Head of caudate nucleus (tissue), 42 donors: ENCODE measurements around the gene GMPPA.

Source experiments
- DNase-seq, 42 donors: peaks; one replicate each; pipeline versions ENCODE4 v3.0.0 to v3.0.0-alpha.2; 2020 to 2021; ENCODE audit warnings: mixed read lengths in 7 of 42
- intact Hi-C: fragments of 100-400 bp; cut with DNase I; formaldehyde crosslinking; loops from one replicate; pipeline ENCODE4 v1.15.0; 2022

Gene GMPPA

DNA sequence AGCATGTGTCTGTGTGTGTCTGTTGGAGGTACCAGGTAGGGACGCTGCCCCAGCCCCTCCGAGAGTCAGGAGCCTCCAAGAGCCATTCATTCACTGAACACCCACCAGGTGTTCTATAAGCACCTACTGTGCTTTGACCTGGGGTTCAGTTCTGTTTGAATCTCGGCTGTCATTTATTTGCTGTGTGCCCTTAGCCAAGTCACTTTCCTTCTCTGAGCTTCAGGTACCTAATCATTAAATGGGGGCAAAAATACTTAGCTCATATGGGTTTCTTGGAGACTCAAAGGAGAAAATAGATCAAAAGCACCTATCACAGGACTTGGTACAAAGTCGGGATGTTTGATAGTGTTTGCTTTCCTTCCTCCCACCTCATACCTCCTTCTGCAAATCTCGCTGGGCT is 28.8 kb downstream of the GMPPA start:
- no peak for DNase-seq
- intact Hi-C loops = loop anchor here (5.0 kb wide), 1 partner anchor 120 kb away; no protein-coding TSS in a partner anchor

DNA sequence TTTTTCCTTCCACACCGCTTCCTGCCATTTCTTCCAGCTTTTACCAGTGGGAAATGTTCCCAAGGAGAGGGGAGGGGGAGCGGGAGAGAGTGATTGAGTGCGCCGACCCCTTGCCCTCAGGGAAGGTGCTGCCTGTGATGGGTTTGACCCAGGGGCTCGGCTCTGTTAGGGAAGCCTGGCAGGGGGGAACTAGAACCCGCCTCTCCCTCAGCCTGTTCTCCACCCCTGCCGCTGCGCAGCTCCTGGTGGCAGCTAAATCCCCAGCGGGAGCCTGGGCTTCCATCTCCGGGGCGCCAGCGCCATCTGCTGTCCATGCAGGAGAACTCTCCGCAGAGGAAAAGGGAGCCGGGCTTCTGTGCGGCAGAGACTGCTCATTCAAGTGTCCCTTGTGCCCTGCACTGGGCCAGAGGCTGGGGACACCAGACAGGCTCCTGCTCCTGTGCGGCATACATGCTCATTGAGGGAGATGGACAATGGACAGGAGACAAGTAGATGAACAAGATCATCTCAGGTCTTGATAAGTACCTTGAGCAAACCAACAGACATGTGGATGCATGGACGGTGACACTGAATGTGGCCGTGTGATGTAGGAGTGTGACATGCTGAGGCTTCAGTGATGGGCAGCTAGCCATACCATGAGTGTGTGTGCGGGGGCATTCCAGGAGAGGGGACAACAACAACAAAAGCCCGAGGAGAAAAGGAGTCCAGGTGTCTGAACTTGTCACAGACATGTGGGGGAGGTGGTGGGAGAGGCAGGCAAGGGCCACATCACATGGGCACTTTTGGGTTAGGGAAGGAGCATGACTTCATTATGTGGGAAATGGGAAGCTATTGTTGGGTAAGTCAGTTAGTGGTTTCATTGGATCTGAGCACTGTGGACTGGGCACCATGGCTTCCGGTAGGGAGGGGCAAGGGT is 31.6 kb downstream of the GMPPA start:
- intact Hi-C loops = loop anchor here (5.0 kb wide), 1 partner anchor 53 kb away; no protein-coding TSS in a partner anchor
- peak; percentile 70 to 96 (median 90) for DNase-seq

DNA sequence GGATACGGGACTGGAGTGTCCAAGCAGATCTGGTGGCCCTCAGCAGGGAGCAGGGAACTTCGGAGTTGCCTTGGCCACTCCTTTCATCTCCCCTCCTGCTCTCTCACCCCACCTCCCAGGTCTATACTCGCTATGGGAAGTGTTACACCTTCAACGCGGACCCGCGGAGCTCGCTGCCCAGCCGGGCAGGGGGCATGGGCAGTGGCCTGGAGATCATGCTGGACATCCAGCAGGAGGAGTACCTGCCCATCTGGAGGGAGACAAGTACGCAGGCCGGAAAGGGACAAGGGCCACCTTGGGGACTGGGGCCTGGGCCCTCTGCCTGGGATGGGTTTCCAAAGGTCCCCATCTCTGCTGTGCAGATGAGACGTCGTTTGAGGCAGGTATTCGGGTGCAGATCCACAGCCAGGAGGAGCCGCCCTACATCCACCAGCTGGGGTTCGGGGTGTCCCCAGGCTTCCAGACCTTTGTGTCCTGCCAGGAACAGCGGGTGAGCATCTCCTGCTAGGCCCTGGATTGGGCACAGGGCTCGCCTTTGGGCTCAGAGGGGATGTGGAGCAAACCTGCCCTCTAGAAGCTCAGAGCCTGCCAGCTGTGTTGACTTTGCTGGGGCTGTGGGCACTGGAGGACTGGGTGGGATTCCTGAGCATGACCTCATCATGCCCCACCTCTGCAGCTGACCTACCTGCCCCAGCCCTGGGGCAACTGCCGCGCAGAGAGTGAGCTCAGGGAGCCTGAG is 33.1 kb downstream of the GMPPA start:
- intact Hi-C loops = loop anchor here (5.0 kb wide), 1 partner anchor 55 kb away; no protein-coding TSS in a partner anchor
- no peak for DNase-seq

DNA sequence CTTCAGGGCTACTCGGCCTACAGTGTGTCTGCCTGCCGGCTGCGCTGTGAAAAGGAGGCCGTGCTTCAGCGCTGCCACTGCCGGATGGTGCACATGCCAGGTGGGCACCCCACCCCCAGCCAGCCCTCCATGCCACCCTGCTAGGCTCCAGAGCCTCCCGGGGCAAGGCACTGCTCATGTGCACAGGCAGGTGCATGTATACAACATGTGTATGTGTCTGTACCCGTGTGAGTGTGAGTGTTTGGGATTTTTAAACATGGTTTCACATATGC is 33.6 kb downstream of the GMPPA start:
- no peak for DNase-seq
- intact Hi-C loops = loop anchor here (5.0 kb wide), 1 partner anchor 55 kb away; no protein-coding TSS in a partner anchor

DNA sequence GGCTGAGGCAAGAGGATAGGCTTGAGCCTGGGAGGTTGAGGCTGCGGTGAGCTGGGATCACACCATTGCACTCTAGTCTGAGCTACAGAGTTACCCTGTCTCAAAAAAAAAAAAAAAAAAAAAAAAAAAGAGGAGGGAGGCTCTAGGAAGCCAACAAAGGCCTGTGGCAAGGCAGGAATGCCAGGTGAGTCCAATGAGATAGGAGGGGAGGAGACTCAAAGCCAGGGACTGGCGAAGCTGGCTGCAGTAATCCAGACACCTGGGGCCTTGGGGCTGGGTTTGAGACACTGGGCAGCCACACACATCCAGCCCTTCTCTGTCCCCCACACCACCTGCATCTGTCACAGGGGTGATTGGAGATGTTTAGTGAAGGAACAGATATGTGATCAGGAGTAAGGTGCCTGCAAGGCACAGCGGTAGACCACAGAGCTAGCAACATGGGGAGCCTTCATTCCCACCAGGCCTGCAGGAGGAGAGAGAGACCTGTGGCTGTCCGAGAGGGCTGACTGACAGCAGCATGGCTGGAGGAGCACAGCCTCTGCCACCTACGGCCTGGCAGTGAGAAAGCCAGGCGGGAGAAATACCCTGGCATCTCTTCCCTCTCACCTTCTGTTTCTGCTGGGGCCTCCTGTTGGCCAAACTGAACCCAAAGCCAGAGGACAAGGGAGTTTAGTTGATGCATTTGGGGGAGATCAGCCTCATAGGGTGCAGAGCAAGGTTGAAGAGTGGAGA is 35.4 kb downstream of the GMPPA start:
- intact Hi-C loops = loop anchor here (5.0 kb wide), 1 partner anchor 57 kb away; no protein-coding TSS in a partner anchor
- no peak for DNase-seq

DNA sequence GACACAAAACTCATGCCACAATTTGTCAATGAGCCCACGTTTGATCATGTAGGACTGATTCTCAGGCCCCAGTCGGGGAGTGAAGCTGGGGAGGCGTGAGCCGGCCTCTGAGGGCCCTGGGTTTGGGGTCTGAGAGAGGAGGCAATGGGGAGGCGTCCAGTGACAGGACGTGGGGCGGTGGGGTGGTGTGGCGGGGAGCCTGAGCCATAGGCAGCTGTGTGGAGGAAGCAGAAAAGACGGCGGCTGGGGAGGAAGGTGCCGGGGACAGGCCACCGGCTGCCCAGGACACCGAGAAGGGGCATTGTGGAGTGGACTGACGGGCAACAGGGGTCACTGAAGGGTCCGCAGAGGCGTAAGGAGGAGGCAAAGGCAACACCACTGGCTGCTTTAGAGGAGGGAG is 37.7 kb downstream of the GMPPA start:
- intact Hi-C loops = no loop called here
- DNase-seq = no peak

DNA sequence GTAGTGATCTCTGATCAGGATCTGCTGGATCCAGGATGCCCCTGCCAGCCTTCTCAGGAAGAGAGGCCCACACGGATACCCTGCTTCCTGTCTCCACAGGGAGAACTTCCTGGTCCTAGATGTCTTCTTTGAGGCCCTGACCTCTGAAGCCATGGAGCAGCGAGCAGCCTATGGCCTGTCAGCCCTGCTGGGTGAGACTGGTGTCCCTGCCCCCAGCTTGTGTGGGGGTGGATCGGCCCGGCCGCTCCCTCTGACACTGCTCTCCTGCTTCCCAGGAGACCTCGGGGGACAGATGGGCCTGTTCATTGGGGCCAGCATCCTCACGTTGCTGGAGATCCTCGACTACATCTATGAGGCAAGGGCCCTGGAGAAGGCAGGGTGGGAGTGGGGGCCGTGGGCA is 38.3 kb downstream of the GMPPA start:
- intact Hi-C loops = no loop called here
- DNase-seq = no peak

DNA sequence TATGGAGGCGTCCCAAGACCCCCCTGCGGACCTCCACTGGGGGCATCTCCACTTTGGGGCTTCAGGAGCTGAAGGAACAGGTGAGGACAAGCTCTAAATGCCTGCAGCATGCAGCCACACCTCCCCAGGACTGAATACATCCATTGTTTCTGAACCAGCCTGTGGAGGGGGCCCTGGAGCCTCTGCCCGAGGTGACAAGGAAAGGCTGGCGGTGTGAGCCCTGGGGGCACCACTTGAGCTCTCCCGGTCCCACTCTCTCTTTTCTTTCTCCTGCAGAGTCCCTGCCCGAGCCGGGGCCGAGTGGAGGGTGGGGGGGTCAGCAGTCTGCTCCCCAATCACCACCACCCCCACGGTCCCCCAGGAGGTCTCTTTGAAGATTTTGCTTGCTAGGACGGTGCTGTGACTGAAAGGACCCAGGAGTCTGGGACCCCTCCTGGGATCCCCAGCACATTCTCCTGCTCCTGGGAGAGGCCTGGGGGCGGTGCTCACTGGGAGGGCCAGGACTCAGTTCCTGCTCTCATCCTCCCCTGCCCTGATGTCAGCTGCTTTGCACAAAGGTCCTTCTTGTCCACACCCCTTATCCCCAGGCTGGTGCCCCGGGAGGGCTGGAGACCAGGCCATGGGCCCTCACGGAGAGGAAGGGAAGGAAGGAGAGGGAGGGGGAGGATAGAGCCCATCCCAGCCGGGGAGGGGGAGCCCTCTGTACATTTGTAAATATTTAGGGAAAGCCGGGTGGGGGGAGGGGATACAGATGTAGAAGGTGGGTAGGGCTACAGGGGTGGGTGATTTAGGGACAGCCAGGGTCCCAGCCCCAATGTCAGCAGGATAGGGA is 39.2 kb downstream of the GMPPA start:
- intact Hi-C loops = no loop called here
- no peak for DNase-seq

DNA sequence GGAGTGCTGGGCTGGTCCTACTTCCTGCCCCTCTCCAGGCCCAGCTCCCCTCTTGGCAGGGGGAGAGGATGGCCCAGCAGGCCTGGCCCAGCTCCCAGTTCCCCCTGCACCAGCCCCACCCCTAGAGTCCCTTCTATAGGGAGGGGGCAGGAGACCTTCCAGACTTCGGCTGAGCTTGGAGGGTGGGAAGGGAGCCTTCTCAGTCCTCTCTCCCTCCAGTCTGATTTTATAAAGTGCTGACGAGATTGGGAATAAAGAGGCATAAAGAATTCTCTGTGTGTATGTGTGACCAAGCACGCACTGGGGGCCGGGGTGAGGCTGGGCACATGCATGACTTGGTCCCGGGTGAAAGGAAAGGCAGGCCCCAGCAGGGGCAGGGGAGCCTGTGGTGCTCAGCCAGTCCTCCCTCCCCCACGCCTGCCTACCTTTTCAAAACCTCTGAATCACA is 39.8 kb downstream of the GMPPA start:
- intact Hi-C loops = no loop called here
- peak in 1 of 42 donors; percentile 16 for DNase-seq

DNA sequence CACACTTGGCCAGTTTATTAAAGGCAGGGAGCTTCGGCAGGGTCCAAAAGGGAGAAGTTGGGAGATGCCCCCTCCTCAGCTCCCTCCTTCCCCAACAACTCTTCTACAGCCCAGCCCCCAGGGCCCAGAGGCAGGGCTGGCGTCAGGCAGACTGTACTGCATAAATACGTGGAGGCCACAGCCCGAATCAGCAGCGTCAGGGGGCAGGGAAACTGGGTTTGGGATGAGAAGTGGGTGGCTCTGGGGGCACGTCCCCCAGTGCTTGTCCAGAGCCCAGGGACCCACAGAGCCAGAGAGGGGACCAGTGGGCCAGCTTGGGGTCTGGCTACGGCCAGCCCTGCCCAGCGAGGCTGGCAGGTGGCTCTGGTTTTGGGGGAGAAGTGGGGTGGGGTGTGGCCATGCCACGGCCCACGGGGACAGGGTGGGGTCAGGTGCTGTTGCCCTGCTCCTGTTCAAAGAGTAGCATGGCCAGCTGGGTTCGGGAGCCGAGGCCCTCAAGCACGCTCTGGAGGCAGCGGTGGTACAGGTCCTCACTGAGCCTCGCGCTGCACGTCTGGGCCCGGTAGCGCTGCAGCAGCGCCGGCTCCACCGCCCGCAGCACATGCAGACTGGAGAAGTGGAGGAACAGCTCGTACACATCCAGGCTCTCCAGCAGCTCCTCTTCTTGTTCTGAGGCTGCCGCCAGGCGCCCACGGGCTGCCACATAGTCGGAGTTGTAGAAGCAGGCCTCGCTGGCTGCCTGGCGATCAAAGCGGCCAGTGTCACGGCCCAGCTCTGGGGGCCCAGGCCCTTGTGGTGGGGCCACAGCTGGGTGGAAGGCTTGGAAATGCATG is 40.5 kb downstream of the GMPPA start:
- DNase-seq = no peak
- intact Hi-C loops = no loop called here

DNA sequence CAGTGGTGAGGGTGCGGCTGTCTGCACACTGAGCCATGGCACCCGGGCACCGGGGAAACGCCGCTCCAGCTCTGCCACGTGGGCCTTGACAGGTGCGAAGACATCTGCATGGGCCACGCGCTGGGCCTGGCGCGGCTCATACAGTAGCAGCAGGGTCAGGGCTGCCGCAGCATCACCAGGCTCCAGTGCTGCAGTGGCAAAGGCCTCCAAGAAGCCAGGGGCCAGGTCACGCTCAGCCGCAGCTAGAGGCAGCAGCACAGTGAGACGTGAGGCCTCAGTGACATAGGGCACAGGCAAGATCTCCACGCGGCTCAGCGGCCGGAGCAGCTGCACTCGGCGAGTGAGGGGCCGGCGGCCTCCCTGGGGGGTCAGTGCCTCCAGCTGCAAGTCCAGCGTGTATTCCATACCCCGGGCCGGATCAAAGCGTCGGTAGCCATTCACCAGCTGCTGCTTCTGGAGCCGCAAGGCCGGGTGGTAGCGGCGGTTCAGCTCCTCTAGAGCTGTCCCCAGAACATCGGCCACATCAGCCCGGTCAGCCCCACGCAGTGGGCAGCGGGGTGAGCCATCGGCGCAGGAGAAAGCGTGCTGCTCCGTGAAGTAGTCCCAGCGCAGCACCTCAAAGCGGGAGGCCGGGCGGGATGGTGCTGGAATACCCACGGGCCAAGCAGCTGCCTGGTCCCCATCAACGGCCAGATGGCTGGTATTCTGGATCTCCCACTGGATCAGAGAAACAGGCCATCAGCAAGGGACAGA is 41.4 kb downstream of the GMPPA start:
- DNase-seq = no peak
- intact Hi-C loops = loop anchor here (5.0 kb wide), 2 partner anchors 57 to 153 kb away; partner anchors contain the start of genes DNPEP and STK11IP

DNA sequence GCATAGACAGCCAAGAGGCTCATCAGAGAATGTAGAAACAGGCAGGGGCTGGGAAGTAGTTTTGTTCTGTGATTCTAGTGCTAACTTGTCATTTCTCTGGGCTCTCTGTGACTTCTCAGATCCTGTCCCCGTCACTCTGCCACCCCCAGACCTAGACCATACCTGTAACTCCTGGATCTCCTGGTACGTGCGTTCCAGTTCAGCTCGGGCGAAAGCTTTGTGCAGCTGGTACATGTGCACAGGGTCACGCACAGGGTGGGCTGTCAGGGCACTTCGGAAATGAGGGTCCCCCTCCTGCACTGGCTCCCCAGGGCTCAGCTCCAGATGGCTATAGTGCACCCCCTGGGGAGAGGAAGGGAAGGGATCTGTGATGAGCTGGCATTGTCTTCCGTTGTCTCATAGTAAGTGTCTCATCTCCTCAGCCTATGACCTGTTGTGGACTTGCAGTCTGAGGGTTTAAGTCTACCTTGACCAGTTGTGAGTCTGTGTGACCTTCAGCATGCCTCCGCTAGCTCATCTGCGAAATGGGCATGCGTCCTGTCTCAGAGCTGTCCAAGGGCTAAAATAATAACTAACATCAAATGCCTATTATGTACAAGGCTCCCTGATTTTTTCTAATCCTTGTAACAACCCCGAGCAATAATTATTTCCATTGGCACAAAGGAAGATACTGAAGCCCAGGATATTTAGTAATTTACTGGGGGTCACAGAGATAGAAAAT is 42.3 kb downstream of the GMPPA start:
- intact Hi-C loops = loop anchor here (5.0 kb wide), 2 partner anchors 56 to 154 kb away; partner anchors contain the start of genes DNPEP and STK11IP
- DNase-seq = no peak

DNA sequence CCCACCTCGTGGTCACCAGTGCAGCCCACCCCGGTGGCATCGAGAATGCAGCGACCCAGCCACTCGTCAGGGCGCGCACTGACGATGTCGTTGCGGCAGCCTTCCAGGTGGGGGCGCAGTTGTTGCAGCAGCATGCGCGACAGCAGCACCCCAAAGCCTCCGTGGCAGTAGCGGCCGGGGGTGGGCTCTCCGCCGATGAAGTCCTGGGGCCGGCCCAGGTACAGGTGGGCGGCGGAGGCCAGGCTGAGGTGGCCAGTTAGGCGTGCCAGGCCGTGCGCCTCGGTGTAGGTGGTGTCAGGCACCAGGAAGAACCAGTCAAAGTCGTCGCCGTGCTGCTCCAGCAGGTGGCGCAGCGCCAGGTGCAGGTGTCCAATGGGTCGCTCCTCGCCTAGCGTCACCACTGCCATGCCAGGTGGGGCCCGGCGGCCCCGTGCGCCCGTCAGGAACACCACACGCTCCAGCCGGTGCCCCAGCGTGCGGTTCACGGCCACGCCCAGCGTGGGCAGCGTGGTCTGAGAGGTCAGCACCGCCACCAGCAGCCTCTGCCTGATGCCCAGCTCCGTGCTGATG is 43.0 kb downstream of the GMPPA start:
- peak; percentile 49 to 89 (median 79) for DNase-seq
- intact Hi-C loops = loop anchor here (5.0 kb wide), 2 partner anchors 56 to 154 kb away; partner anchors contain the start of genes DNPEP and STK11IP

DNA sequence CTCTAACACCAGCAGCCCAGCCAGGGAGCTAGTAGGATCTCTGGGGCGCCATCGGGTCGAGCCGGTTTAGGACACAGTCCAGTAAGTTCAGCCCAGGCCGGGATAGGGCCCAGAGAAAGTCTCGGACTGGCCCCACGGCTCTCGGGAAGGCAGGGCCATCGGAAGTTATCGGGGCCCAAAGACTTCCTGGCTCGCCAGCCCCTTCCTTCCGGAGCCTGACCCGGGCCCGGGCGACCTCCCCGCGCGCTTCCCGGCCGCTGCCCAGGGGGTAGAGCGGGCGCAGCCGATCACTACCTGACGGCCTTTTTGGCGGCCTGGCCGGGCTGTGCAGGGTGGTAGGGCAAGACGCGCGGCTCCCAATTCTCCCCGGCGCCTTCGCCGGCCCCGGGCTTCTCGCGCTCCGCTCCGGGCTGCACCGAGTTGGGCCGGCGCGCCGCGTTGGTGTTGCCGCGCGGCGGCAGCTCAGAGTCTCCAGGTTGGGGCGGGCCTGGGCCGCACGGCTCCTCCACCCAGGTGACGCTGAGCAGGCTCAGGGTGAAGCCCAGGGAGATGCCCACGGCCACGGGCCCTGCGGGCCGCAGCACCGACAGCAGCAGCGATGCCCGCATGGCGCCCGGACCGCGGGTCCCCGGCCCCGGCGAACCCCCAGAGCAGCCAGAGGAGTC is 44.4 kb downstream of the GMPPA start:
- peak in 9 of 42 donors; percentile 11 to 49 (median 25) for DNase-seq
- intact Hi-C loops = loop anchor here (5.0 kb wide), 2 partner anchors 54 to 156 kb away; partner anchors contain the start of genes DNPEP and STK11IP
